H1 (cell line): Measurements from ENCODE around the gene FHIT. TPM values are rescaled to one million over a fixed set of nuclear protein-coding genes. Genes with fewer than 3 reads are reported as not detected.

ENCODE experiments used
- CBX8 ChIP-seq: fragments of 300-800, 300-1000 bp; sonication (generic); IDR thresholded peaks from 2 replicates; pipeline ENCODE4 v1.7.1; 2016; ENCODE audit warnings: low read depth, low read length, borderline replicate concordance
- CREB1 ChIP-seq: IDR thresholded peaks from 2 replicates; pipeline ENCODE4 v1.6.1; 2012; ENCODE audit warnings: inconsistent platforms
- GABPA ChIP-seq: IDR thresholded peaks from 2 replicates; pipeline ENCODE4 v1.6.1; 2011; ENCODE audit warnings: mild to moderate bottlenecking, low read length, moderate library complexity, borderline replicate concordance; ENCODE audit not compliant: insufficient read depth
- KDM1A ChIP-seq: fragments of 200-600, 300-600 bp; sonication (generic); IDR thresholded peaks from 2 replicates; pipeline ENCODE4 v1.7.1; 2016; ENCODE audit warnings: mild to moderate bottlenecking, low read length, borderline replicate concordance
- MAFK ChIP-seq: IDR thresholded peaks from 2 replicates; pipeline ENCODE4 v1.6.1; 2012; ENCODE audit warnings: low read depth, mild to moderate bottlenecking, improper control_type of control experiment, low read length
- NANOG ChIP-seq: IDR thresholded peaks from 2 replicates; pipeline ENCODE4 v1.6.1; 2011; ENCODE audit warnings: low read length, low read depth, mild to moderate bottlenecking, inconsistent platforms; ENCODE audit not compliant: insufficient read depth, poor library complexity, severe bottlenecking
- NRF1 ChIP-seq: IDR thresholded peaks from 2 replicates; pipeline ENCODE4 v1.6.1; 2011; ENCODE audit warnings: mild to moderate bottlenecking, low read depth, low read length, improper control_type of control experiment
- POU5F1 ChIP-seq: IDR thresholded peaks from 2 replicates; pipeline ENCODE4 v1.6.1; 2011; ENCODE audit warnings: low read depth, mild to moderate bottlenecking, low read length, moderate library complexity
- RAD21 ChIP-seq, 2 experiments: IDR thresholded peaks in 1 of 2; conservative IDR thresholded peaks in 1 of 2; 2 replicates each; pipeline ENCODE4 v1.6.1; 2011; ENCODE audit warnings: low read depth in 2 of 2, low read length in 2 of 2, improper control_type of control experiment in 1 of 2, inconsistent platforms in 1 of 2, mild to moderate bottlenecking in 1 of 2, moderate library complexity in 1 of 2
- RBBP5 ChIP-seq: IDR thresholded peaks from 2 replicates; pipeline ENCODE4 v1.7.1; 2012; ENCODE audit warnings: low read depth, mild to moderate bottlenecking, inconsistent platforms, low read length, moderate library complexity, borderline replicate concordance
- RNF2 ChIP-seq: fragments of 200-900, 300-1000 bp; sonication (generic); IDR thresholded peaks from 2 replicates; pipeline ENCODE4 v1.7.1; 2016; ENCODE audit warnings: borderline replicate concordance, low read depth, mild to moderate bottlenecking, antibody characterized with exemption, low read length; ENCODE audit not compliant: poor library complexity, severe bottlenecking; ENCODE audit errors: missing control alignments
- SIX5 ChIP-seq: IDR thresholded peaks from 2 replicates; pipeline ENCODE4 v1.6.1; 2011; ENCODE audit warnings: mild to moderate bottlenecking, low read depth, low read length
- SP2 ChIP-seq: IDR thresholded peaks from 2 replicates; pipeline ENCODE4 v1.6.1; 2012; ENCODE audit warnings: mild to moderate bottlenecking, low read length, inconsistent platforms
- SRF ChIP-seq: IDR thresholded peaks from 2 replicates; pipeline ENCODE4 v1.6.1; 2011; ENCODE audit warnings: mild to moderate bottlenecking, low read depth, low read length, moderate library complexity
- TAF1 ChIP-seq: IDR thresholded peaks from 2 replicates; pipeline ENCODE4 v1.6.1; 2011; ENCODE audit warnings: mild to moderate bottlenecking, low read depth, low read length
- TAF7 ChIP-seq: optimal IDR thresholded peaks from 2 replicates; pipeline ENCODE3; 2011; ENCODE audit warnings: low read depth, mild to moderate bottlenecking, inconsistent platforms, low read length, moderate library complexity, borderline replicate concordance
- TBP ChIP-seq: IDR thresholded peaks from 2 replicates; pipeline ENCODE4 v1.6.1; 2011; ENCODE audit warnings: low read depth, low read length, improper control_type of control experiment
- TCF12 ChIP-seq: IDR thresholded peaks from 2 replicates; pipeline ENCODE4 v1.6.1; 2011; ENCODE audit warnings: low read depth, mild to moderate bottlenecking, low read length
- TEAD4 ChIP-seq: IDR thresholded peaks from 2 replicates; pipeline ENCODE4 v1.6.1; 2012; ENCODE audit warnings: low read depth, low read length, inconsistent platforms, mixed read lengths
- polyA plus RNA-seq, 7 experiments: library from polyadenylated mRNA; depleted of rRNA in 3 of 7; stranded (reverse) in 5 of 7; unstranded in 2 of 7; fragments of >200 nt in 5 of 7; fragments of 200-250 nt in 2 of 7; gene quantifications; 1 replicate in 5 of 7; 2 replicates in 1 of 7; 4 replicates in 1 of 7; pipeline versions ENCODE4 v1.2.1 to v1.2.3, GENCODE V29; 2011 to 2013; ENCODE audit warnings: missing spikeins in 2 of 7, mixed read lengths in 2 of 7
- total RNA-seq: library from RNA; stranded (reverse); fragmentation: NEBNext Ultra II Directional; extraction: Animal tissue kit (Norgen Biotek cat#: 25700); gene quantifications from 2 replicates; pipeline ENCODE4 v1.2.1, GENCODE V29; 2021
- TF ChIP-seq, protein P1 (sequence below): IDR thresholded peaks from 2 replicates; pipeline ENCODE4 v1.6.1; 2011; ENCODE audit warnings: low read length, improper control_type of control experiment
- TF ChIP-seq, protein P2 (sequence below): IDR thresholded peaks from 2 replicates; pipeline ENCODE4 v1.6.1; 2012; ENCODE audit warnings: inconsistent platforms
- TF ChIP-seq, protein P3 (sequence below): IDR thresholded peaks from 2 replicates; pipeline ENCODE4 v1.6.1; 2012; ENCODE audit warnings: low read length, inconsistent platforms

Gene FHIT
- total and polyA plus RNA-seq, 2 of the 8 experiments (the other 6 are each of a cell fraction or from before 2014, with no cell fraction given), result 1.2 to 3.2 TPM

DNA sequence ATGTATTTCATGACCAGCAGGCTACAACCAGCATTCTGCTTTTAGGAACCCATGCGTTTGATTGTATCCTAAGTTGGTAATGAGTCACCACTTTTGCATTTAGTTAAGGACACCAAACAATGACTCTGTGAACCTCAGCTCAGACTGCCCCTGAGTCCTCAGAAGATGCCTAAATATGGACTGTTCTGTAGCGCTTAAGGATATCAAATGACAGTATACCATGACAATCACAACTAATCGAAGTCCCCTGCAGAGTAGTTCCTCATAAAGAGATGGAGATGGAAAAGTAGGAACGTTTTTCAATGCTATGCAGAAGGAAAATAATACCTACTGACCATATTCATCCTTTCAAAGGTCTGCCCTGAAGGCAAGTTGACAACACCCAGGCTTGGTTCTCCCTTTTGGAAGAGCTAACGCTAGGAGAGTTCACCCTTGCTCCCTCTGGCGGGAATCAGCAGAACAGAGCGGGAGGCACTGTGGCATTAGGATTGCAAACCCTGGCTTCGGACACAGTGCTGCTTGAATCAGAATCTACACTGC lies 508.6 kb downstream of the FHIT start (continued):
- TF ChIP-seq NANOG (no peak), NRF1 (no peak), TBP (no peak), RNF2 (no peak), CBX8 (no peak), CREB1 (no peak), TCF12 (no peak), SRF (peak; percentile 80), RAD21 (IDR thresholded peaks at IDR 0.05 in 1 of 2, conservative IDR thresholded peaks at IDR 0.05 in 1 of 2; ENCODE audit: low read depth in 2 of 2, low read length in 2 of 2) (peak; percentile 79 to 87), POU5F1 (no peak), SIX5 (no peak), RBBP5 (no peak), TAF7 (no peak), GABPA (no peak), KDM1A (no peak), TEAD4 (no peak), SP2 (no peak), MAFK (no peak), TAF1 (no peak)
- TF ChIP-seq, protein P1, sequence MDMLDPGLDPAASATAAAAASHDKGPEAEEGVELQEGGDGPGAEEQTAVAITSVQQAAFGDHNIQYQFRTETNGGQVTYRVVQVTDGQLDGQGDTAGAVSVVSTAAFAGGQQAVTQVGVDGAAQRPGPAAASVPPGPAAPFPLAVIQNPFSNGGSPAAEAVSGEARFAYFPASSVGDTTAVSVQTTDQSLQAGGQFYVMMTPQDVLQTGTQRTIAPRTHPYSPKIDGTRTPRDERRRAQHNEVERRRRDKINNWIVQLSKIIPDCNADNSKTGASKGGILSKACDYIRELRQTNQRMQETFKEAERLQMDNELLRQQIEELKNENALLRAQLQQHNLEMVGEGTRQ, result no peak
- TF ChIP-seq, protein P2, sequence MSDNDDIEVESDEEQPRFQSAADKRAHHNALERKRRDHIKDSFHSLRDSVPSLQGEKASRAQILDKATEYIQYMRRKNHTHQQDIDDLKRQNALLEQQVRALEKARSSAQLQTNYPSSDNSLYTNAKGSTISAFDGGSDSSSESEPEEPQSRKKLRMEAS, result no peak
- TF ChIP-seq, protein P3, sequence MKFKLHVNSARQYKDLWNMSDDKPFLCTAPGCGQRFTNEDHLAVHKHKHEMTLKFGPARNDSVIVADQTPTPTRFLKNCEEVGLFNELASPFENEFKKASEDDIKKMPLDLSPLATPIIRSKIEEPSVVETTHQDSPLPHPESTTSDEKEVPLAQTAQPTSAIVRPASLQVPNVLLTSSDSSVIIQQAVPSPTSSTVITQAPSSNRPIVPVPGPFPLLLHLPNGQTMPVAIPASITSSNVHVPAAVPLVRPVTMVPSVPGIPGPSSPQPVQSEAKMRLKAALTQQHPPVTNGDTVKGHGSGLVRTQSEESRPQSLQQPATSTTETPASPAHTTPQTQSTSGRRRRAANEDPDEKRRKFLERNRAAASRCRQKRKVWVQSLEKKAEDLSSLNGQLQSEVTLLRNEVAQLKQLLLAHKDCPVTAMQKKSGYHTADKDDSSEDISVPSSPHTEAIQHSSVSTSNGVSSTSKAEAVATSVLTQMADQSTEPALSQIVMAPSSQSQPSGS, result no peak
